Fibroblast of skin of scalp (primary cell): ENCODE measurements around the gene SLC6A11.
A peak's percentile ranks its signal among the peaks of the same experiment; 100 is the strongest.

ENCODE experiments used
- DNase-seq: peaks from one replicate; pipeline ENCODE4 v3.0.0-alpha.2; 2013

Gene SLC6A11

GRCh38 chr3:10983219-10983916 lies 167.3 kb downstream of the SLC6A11 start:
- peak; percentile 30 for DNase-seq

GRCh38 chr3:10984371-10984896 lies 168.4 kb downstream of the SLC6A11 start:
- no peak for DNase-seq

DNA sequence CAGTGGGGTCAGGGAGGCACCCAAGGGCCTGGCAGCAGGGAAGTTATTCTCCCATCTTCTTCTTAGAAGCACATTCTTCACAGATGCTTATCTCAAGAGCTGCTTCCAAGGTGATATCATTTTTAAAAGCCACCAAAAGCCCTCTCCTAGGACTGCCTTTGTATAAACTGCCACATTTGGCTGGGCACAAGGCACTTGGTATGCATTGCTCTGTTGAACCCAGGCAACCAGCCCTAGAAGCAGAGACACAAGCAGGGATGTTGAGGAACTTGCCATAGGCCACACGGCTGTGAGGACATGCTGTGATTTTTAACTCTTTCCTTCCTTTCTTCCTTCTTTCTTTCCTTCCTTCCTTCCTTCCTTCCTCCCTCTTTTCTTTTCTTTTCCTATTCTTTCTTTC lies 169.2 kb downstream of the SLC6A11 start:
- no peak for DNase-seq

- DNase-seq: no peak
These were observed 170.6 kb downstream of the SLC6A11 start for GRCh38 chr3:10986592-10986991.

- DNase-seq: no peak
These were observed 172.1 kb downstream of the SLC6A11 start for GRCh38 chr3:10988001-10988665.

DNA sequence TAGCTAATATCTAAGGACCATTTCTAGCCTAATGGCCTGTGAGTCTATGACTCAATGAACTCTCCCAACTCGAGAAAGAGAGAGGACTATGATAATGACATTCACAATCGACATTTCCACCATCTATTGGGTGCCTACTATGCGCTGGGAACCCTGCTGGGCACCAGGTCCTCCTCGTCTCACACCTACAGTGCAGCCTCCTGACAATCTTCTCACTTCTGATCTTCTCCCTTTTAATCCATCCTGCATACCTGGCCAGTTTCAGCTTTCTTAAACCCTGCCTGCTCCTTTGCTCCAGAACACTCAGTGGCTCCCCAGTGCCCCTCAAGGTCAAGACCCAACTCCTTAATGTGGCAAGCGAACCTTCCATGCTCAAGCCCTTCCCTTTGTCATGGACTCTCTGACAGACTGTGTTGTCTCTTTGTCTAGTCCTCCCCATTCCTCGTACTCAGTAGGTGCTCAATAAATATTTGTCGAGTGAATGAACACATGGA lies 173.0 kb downstream of the SLC6A11 start:
- DNase-seq: no peak
